HepG2 (cell line): ENCODE results near the gene LRIG3. TPM values are rescaled to one million over a fixed set of nuclear protein-coding genes. Genes with fewer than 3 reads are reported as not detected.
A peak's percentile ranks its signal among the peaks of the same experiment; 100 is the strongest.

Experiments used
- ATAC-seq: fragments of 200-7000 bp; cut with Tn5 transposase; 3 replicates; pipeline ENCODE4 v1.9.1; 2020; ENCODE audit warnings: mild to moderate bottlenecking, moderate library complexity
- BruUV-seq: library from RNA; stranded (reverse); fragments of 400-500 nt; replicated peaks from 2 replicates; lab custom pipeline; 2021; lab: Mats Ljungman, UMichigan
- CTCF ChIA-PET: fragments of 300-600 bp; formaldehyde crosslinking; extraction: SDS; loops from one replicate; lab custom pipeline; 2021; ENCODE audit warnings: low total read pairs, inconsistent platforms, low intra/inter-chr PET ratio; lab: Yijun Ruan, JAX
- POLR2A ChIA-PET: fragments of 350-600 bp; sonication (Branson Sonifier 250); formaldehyde crosslinking; loops from one replicate; lab custom pipeline; 2020; ENCODE audit warnings: antibody characterized with exemption, inconsistent platforms; lab: Yijun Ruan, JAX
- DNase-seq: peaks from one replicate; pipeline ENCODE4 v3.0.0-alpha.2; 2015; ENCODE audit warnings: low spot score
- FAIRE-seq: peaks from 3 replicates; lab custom pipeline; 2011; peaks lifted over from hg19 to GRCh38; lab: Jason Lieb, UNC
- H2AFZ ChIP-seq: one replicate; pipeline ENCODE4 v1.6.1; 2011; ENCODE audit warnings: low read length, inconsistent platforms
- H3K27ac ChIP-seq: fragments of 300-600 bp; 3 replicates; pipeline ENCODE4 v1.8.0; 2011; ENCODE audit warnings: mixed run types, mild to moderate bottlenecking, mixed read lengths, low read length, inconsistent platforms; ENCODE audit not compliant: insufficient read depth; ENCODE audit errors: extremely low read length
- H3K27me3 ChIP-seq, 2 experiments: fragments of 200-600 bp in 1 of 2; 2 replicates in 1 of 2; 3 replicates in 1 of 2; pipeline versions ENCODE4 v1.6.0 to v1.8.0; 2011; ENCODE audit warnings: low read length in 2 of 2, mild to moderate bottlenecking in 2 of 2, moderate library complexity in 2 of 2, inconsistent platforms in 1 of 2; ENCODE audit not compliant: insufficient read depth in 2 of 2, control insufficient read depth in 1 of 2
- H3K36me3 ChIP-seq, 2 experiments: fragments of 200-600 bp in 1 of 2; replicated peaks in 1 of 2; 2 replicates in 1 of 2; 3 replicates in 1 of 2; pipeline versions ENCODE4 v1.5.1 to v1.8.0; 2011; ENCODE audit warnings: low read length in 2 of 2, inconsistent platforms in 1 of 2; ENCODE audit not compliant: insufficient read depth in 2 of 2, control insufficient read depth in 1 of 2
- H3K4me1 ChIP-seq: 2 replicates; pipeline ENCODE4 v1.5.1; 2012; ENCODE audit warnings: low read length, inconsistent platforms; ENCODE audit not compliant: insufficient read depth
- H3K4me2 ChIP-seq: 2 replicates; pipeline ENCODE4 v1.6.0; 2011; ENCODE audit warnings: low read depth, low read length, inconsistent platforms
- H3K4me3 ChIP-seq, 3 experiments: fragments of 200-600 bp in 1 of 3; sonication (generic), shearing (Covaris generic) in 1 of 3; replicated peaks in 1 of 3; 2 replicates each; pipeline ENCODE4 v1.5.1; 2011 to 2016; ENCODE audit warnings: low read length in 3 of 3, inconsistent platforms in 2 of 3, low read depth in 2 of 3, mild to moderate bottlenecking in 2 of 3, control low read depth in 1 of 3, mixed read lengths in 1 of 3; ENCODE audit not compliant: insufficient read depth in 1 of 3
- H3K79me2 ChIP-seq: one replicate; pipeline ENCODE4 v1.6.1; 2011; ENCODE audit warnings: low read length, inconsistent platforms; ENCODE audit not compliant: insufficient read depth
- H3K9ac ChIP-seq: 2 replicates; pipeline ENCODE4 v1.6.0; 2011; ENCODE audit warnings: mild to moderate bottlenecking, low read depth, low read length, inconsistent platforms; ENCODE audit not compliant: insufficient read depth
- H3K9me3 ChIP-seq: 2 replicates; pipeline ENCODE4 v1.5.1; 2012; ENCODE audit warnings: mild to moderate bottlenecking, low read length
- H4K20me1 ChIP-seq: 2 replicates; pipeline ENCODE4 v1.6.0; 2011; ENCODE audit warnings: inconsistent platforms, mild to moderate bottlenecking, low read length, moderate library complexity; ENCODE audit not compliant: insufficient read depth
- BHLHE40 ChIP-seq: IDR thresholded peaks from 2 replicates; pipeline ENCODE4 v1.6.1; 2011; ENCODE audit warnings: low read length, improper control_type of control experiment
- CC2D1A ChIP-seq: sonication (generic); formaldehyde crosslinking; IDR thresholded peaks from 2 replicates; pipeline ENCODE4 v1.8.1; 2023; ENCODE audit warnings: mild to moderate bottlenecking, missing genetic modification reagents
- CREM ChIP-seq, 2 experiments: sonication (generic) in 1 of 2; formaldehyde crosslinking in 1 of 2; IDR thresholded peaks; 2 replicates each; pipeline versions ENCODE4 v1.4.0 to v1.6.1; 2016 to 2020; ENCODE audit warnings: antibody characterized with exemption in 1 of 2, mild to moderate bottlenecking in 1 of 2, missing genetic modification reagents in 1 of 2
- FOSL1 ChIP-seq: sonication (generic); formaldehyde crosslinking; IDR thresholded peaks from 2 replicates; pipeline ENCODE4 v1.9.0; 2021; ENCODE audit warnings: missing genetic modification reagents, borderline replicate concordance
- HOXA9 ChIP-seq: sonication (generic); formaldehyde crosslinking; IDR thresholded peaks from 2 replicates; pipeline ENCODE4 v1.8.1; 2022; ENCODE audit warnings: missing genetic modification reagents, mild to moderate bottlenecking, moderate library complexity, borderline replicate concordance
- NCOA1 ChIP-seq: sonication (generic); formaldehyde crosslinking; IDR thresholded peaks from 2 replicates; pipeline ENCODE4 v1.9.0; 2021; ENCODE audit warnings: missing genetic modification reagents
- POLR2G ChIP-seq: fragments of 200-400 bp; formaldehyde crosslinking; IDR thresholded peaks from 2 replicates; pipeline ENCODE4 v1.6.1; 2018; ENCODE audit warnings: mild to moderate bottlenecking, low read depth, low read length, moderate library complexity
- SALL2 ChIP-seq: sonication (generic); formaldehyde crosslinking; IDR thresholded peaks from 2 replicates; pipeline ENCODE4 v1.8.1; 2023; ENCODE audit warnings: mild to moderate bottlenecking, missing genetic modification reagents, inconsistent platforms
- SMARCC2 ChIP-seq: fragments of 450-650 bp; IDR thresholded peaks from 2 replicates; pipeline ENCODE4 v1.6.1; 2017; ENCODE audit warnings: antibody characterized with exemption, mild to moderate bottlenecking
- SRSF1 ChIP-seq: fragments of 200-400 bp; formaldehyde crosslinking; optimal IDR thresholded peaks from 2 replicates; pipeline ENCODE3; 2017; ENCODE audit warnings: mild to moderate bottlenecking, low read depth, low read length, moderate library complexity
- ZNF292 ChIP-seq: sonication (generic); formaldehyde crosslinking; IDR thresholded peaks from 2 replicates; pipeline ENCODE4 v1.8.1; 2022; ENCODE audit warnings: mild to moderate bottlenecking, low read depth, missing genetic modification reagents, borderline replicate concordance
- ZNF33B ChIP-seq: sonication (generic); formaldehyde crosslinking; IDR thresholded peaks from 2 replicates; pipeline ENCODE4 v1.5.1; 2020; ENCODE audit warnings: mild to moderate bottlenecking, missing genetic modification reagents
- WGBS: methylation state at CpG from one replicate; pipeline ENCODE4 v1.1.6; 2017; ENCODE audit warnings: low lambda C conversion rate; 5-methylcytosine and 5-hydroxymethylcytosine counted together
- in situ Hi-C: cut with HindIII; loops from 2 replicates; pipeline ENCODE4 v1.10.0; 2017; ENCODE audit warnings: low pct_unique_long_range_greater_than_20kb; ENCODE audit not compliant: extremely low pct_ligation_motif_present
- intact Hi-C: fragments of 100-400 bp; cut with micrococcal nuclease; formaldehyde crosslinking; loops from one replicate; pipeline ENCODE4 v1.10.0; 2022; ENCODE audit not compliant: unreplicated experiment
- polyA plus RNA-seq, 8 experiments: library from polyadenylated mRNA; depleted of rRNA in 3 of 8; stranded (reverse) in 7 of 8; unstranded in 1 of 8; fragments of >200 nt; fragmentation: Illumina TruSeq in 4 of 8; extraction: Trizol in 4 of 8; gene quantifications; 2 replicates each; pipeline versions ENCODE4 v1.2.1 to v1.2.3, GENCODE V29; 2011 to 2016; ENCODE audit warnings: low read depth in 4 of 8, missing spikeins in 1 of 8, mixed read lengths in 1 of 8; ENCODE audit not compliant: insufficient read depth in 1 of 8
- total RNA-seq, 5 experiments: library from RNA; depleted of rRNA; stranded (reverse); fragments of >200 nt; fragmentation: Illumina TruSeq; extraction: Trizol; gene quantifications; 2 replicates each; pipeline ENCODE4 v1.2.3, GENCODE V29; 2016; ENCODE audit warnings: low read depth in 1 of 5
- TF ChIP-seq, protein P1 (sequence below): sonication (generic); formaldehyde crosslinking; conservative IDR thresholded peaks from 2 replicates; pipeline ENCODE4 v1.8.0; 2022; ENCODE audit warnings: mild to moderate bottlenecking, moderate library complexity, missing genetic modification reagents

Gene LRIG3
- total and polyA plus RNA-seq, 2 of the 13 experiments (the other 11 are each of a cell fraction or from before 2014, with no cell fraction given), result 7.7 to 17.4 TPM

DNA sequence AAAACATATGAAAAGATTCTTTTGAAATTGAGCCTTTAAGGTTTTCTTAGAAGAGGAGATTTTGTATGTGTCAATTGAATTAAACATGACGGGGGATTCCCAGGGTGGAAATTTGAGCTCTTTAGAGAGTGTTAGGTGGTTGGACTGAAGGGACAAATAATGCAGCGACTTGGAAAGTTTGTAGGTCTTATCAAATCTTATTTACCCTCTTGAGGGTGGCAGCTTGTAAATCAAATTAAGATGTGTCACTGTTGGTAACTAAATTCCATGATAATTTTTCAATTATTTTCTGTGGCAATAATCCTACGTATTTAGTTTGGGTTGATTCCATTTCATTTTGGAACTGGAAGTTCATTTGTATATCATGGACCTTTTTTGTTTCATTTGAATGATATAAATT lies 33.7 kb upstream of the LRIG3 start (continued):
- TF ChIP-seq BHLHE40 (no peak), HOXA9 (CRISPR knock-in tag) (no peak)

DNA sequence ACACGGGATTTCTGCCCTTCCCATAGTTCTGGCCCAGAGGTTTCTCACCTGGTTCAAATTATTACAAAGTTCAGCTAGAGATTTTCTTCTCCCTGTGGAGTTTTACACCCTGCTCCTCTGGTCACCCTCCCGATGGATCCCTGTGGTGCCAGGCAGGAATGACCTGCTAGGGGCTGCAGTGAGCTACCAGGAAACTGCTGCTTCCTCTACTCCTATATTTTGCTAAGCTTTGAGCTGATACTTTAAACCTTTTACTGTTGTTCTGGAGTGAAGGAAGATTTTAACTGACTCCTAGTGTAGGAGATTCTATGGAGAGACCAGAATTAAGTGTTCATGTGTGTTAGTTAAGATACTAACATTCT lies 30.4 kb upstream of the LRIG3 start:
- DNase-seq (no peak), ATAC-seq (peak; percentile 63)
- no peak overlapping the region for H3K9ac ChIP-seq
- TF ChIP-seq SRSF1 (no peak), SALL2 (CRISPR knock-in tag) (no peak), CREM (IDR thresholded peaks at IDR 0.05) (no peak), CREM (CRISPR knock-in tag; IDR thresholded peaks at IDR 0.05) (no peak), SMARCC2 (no peak), NCOA1 (CRISPR knock-in tag) (no peak), ZNF292 (CRISPR knock-in tag) (no peak), POLR2G (no peak), ZNF33B (CRISPR knock-in tag) (no peak), CC2D1A (no peak), FOSL1 (no peak)
- TF ChIP-seq, protein P1, sequence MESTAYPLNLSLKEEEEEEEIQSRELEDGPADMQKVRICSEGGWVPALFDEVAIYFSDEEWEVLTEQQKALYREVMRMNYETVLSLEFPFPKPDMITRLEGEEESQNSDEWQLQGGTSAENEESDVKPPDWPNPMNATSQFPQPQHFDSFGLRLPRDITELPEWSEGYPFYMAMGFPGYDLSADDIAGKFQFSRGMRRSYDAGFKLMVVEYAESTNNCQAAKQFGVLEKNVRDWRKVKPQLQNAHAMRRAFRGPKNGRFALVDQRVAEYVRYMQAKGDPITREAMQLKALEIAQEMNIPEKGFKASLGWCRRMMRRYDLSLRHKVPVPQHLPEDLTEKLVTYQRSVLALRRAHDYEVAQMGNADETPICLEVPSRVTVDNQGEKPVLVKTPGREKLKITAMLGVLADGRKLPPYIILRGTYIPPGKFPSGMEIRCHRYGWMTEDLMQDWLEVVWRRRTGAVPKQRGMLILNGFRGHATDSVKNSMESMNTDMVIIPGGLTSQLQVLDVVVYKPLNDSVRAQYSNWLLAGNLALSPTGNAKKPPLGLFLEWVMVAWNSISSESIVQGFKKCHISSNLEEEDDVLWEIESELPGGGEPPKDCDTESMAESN, result no peak
- TF ChIP-seq, all 625 proteins: peak for 0
- WGBS, result 6% methylated on average over 2 of the region's 2 CpGs
- FAIRE-seq, result no peak
- Histone ChIP-seq H3K9me3 (no peaks in the 10 kb centered on the region), H3K79me2 (no peaks in the 10 kb centered on the region), H3K4me3 (no peak overlapping the region), H3K36me3 (no peaks in the 10 kb centered on the region), H3K4me1 (no peaks in the 10 kb centered on the region), H2AFZ (no peak overlapping the region), H4K20me1 (no peaks in the 10 kb centered on the region), H3K27me3 (no peaks in the 10 kb centered on the region), H3K27ac (no peak overlapping the region), H3K4me2 (peak overlapping the region; percentile 27)
- BruUV-seq, result no TSS peak
- POLR2A ChIA-PET, result no interaction called here
- intact Hi-C loops (no loop called here), in situ Hi-C loops (no loop called here)
- CTCF ChIA-PET, result no interaction called here
